ENCODE data around the gene LMBRD2. TPM values are rescaled to one million over a fixed set of nuclear protein-coding genes. Genes with fewer than 3 reads are reported as not detected.

Gene LMBRD2
- total RNA-seq, 4 donors from 2014 or later, result 18.1 to 23.5 (median 19.4) TPM

DNA sequence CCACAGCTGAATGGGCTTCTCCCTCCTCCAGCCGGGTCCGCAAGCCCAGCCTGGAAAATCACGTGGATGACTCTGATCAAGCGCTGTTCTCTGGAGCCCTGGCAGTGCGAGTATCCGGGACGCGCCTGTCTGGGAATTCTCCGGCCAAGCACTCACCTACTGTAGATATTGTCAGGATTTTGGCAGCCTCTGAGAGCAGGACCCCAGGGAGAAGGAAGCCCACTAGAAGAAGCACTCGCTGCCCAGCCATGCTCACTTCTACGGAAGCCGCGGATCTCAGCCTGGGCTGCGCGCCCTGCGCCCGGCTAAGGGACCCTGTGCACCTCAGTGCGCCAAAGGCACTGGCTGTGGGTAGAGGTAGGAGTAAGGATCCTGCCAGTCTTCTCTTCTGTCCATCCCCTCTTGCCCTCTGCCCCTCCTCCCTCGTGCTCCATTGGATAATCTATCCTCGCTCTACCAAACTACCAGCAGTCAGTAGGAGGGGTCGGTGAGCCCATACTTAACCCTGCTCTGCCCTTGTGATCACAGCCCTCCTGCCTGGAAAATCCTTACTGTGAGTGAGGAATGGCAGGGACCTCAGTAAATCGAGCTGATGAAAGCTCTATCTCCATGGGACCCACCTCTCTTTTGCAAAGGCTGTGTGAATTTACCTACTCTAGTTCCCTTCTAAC is 85.0 kb downstream of the LMBRD2 start, which contains the start of gene UGT3A2:
TSS of gene UGT3A2 (minus strand) at position 343 of the 671 bp plus-strand sequence. CDS start at position 250, 93 bp downstream.
- no peaks in the 10 kb centered on the region for H3K36me3 ChIP-seq
- H3K4me1 ChIP-seq, result no peaks in the 10 kb centered on the region
- no peak for DNase-seq
- H3K27me3 ChIP-seq, result no peaks in the 10 kb centered on the region
- H3K27ac ChIP-seq, result no peak within 1 kb of the TSS
- intact Hi-C loops (cut with DNase I), result no loop called here
- 1 to 2% methylated on average over 18 to 19 of the region's 22 CpGs for WGBS, 2 donors
- TF ChIP-seq POLR2A (IDR thresholded peaks at IDR 0.05) (no peak), CTCF (IDR thresholded peaks at IDR 0.05) (no peak)
- H3K9me3 ChIP-seq, result no peaks in the 10 kb centered on the region
- no peak within 1 kb of the TSS for H3K4me3 ChIP-seq (replicated peaks in 1 of 3)

GRCh38 chr5:36066001-36066539 is 85.6 kb downstream of the LMBRD2 start:
- 36% methylated on average over 6 to 7 of the region's 13 CpGs for WGBS, 2 donors
- no peaks in the 10 kb centered on the region for H3K4me1 ChIP-seq
- no peak overlapping the region for H3K27ac ChIP-seq
- intact Hi-C loops (cut with DNase I), result no loop called here
- no peak for TF ChIP-seq POLR2A (IDR thresholded peaks at IDR 0.05)
- no peak for TF ChIP-seq CTCF (IDR thresholded peaks at IDR 0.05)
- no peak overlapping the region for H3K4me3 ChIP-seq (replicated peaks in 1 of 3)
- no peaks in the 10 kb centered on the region for H3K36me3 ChIP-seq
- no peak for DNase-seq
- H3K27me3 ChIP-seq, result no peaks in the 10 kb centered on the region
- H3K9me3 ChIP-seq, result no peaks in the 10 kb centered on the region

GRCh38 chr5:36060420-36060887 is 91.2 kb downstream of the LMBRD2 start:
- H3K36me3 ChIP-seq, result no peaks in the 10 kb centered on the region
- 82 to 87% methylated on average over 12 of the region's 12 CpGs for WGBS, 2 donors
- H3K9me3 ChIP-seq, result no peaks in the 10 kb centered on the region
- no peak for DNase-seq
- TF ChIP-seq CTCF (IDR thresholded peaks at IDR 0.05) (no peak), POLR2A (IDR thresholded peaks at IDR 0.05) (no peak)
- H3K27me3 ChIP-seq, result no peaks in the 10 kb centered on the region
- intact Hi-C loops (cut with DNase I), result no loop called here
- no peak overlapping the region for H3K27ac ChIP-seq
- no peaks in the 10 kb centered on the region for H3K4me1 ChIP-seq
- no peak overlapping the region for H3K4me3 ChIP-seq (replicated peaks in 1 of 3)

- TF ChIP-seq CTCF (IDR thresholded peaks at IDR 0.05), result no peak
- no peak for TF ChIP-seq POLR2A (IDR thresholded peaks at IDR 0.05)
- no peak for DNase-seq
Observed at GRCh38 chr5:36059571-36060419, 91.9 kb downstream of the LMBRD2 start.

More at GRCh38 chr5:36059571-36060419, 91.9 kb downstream of the LMBRD2 start:
- Histone ChIP-seq H3K4me1 (no peaks in the 10 kb centered on the region), H3K27ac (no peak overlapping the region), H3K36me3 (no peaks in the 10 kb centered on the region), H3K4me3 (replicated peaks in 1 of 3) (no peak overlapping the region), H3K9me3 (no peaks in the 10 kb centered on the region), H3K27me3 (no peaks in the 10 kb centered on the region)
- intact Hi-C loops (cut with DNase I), result no loop called here
- WGBS, 2 donors, result 69 to 78% methylated on average over 5 of the region's 5 CpGs
